Activated CD8-positive, alpha-beta memory T cell treated with anti-CD3 and anti-CD28 coated beads, Interleukin-2, amount 50 U/mL, for 1 hour (primary cell): ENCODE measurements around the gene SINHCAF.
A peak's percentile ranks its signal among the peaks of the same experiment; 100 is the strongest.
"Not testable (repeated sequence)": the region's sequence is repeated elsewhere in the genome, so short reads cannot be mapped to it uniquely, and the experiment has no call there.

Experiments
- DNase-seq: peaks from one replicate; pipeline ENCODE4 v3.0.0-alpha.2; 2020; ENCODE audit errors: extremely low read depth

The SINHCAF gene

GRCh38 chr12:31325877-31326631, at the start of gene SINHCAF:
Gene SINHCAF, minus strand, starts transcription at chr12:31326150. Its CDS starts 27,946 bp downstream, at chr12:31298204.
- DNase-seq = peak; percentile 99

GRCh38 chr12:31375422-31375821, 49.5 kb upstream of the SINHCAF start:
- not testable (repeated sequence) for DNase-seq

GRCh38 chr12:31371256-31371620, 45.3 kb upstream of the SINHCAF start:
- DNase-seq = no peak

- no peak for DNase-seq
Observed at GRCh38 chr12:31370531-31371255, 44.7 kb upstream of the SINHCAF start.

GRCh38 chr12:31369712-31370521, 44.0 kb upstream of the SINHCAF start:
- no peak for DNase-seq

GRCh38 chr12:31368666-31369361, 42.9 kb upstream of the SINHCAF start:
- DNase-seq = no peak

- no peak for DNase-seq
Observed at GRCh38 chr12:31366104-31366621, 40.2 kb upstream of the SINHCAF start.

GRCh38 chr12:31363831-31364230, 37.9 kb upstream of the SINHCAF start:
- no peak for DNase-seq

GRCh38 chr12:31363416-31363809, 37.5 kb upstream of the SINHCAF start:
- no peak for DNase-seq

- DNase-seq = no peak
Observed at GRCh38 chr12:31362759-31363415, 36.9 kb upstream of the SINHCAF start.

- no peak for DNase-seq
Observed at GRCh38 chr12:31362115-31362758, 36.3 kb upstream of the SINHCAF start.

GRCh38 chr12:31361730-31362114, 35.8 kb upstream of the SINHCAF start:
- DNase-seq = no peak

GRCh38 chr12:31355747-31356107, 29.8 kb upstream of the SINHCAF start:
- no peak for DNase-seq

- no peak for DNase-seq
Observed at GRCh38 chr12:31353750-31354708, 28.1 kb upstream of the SINHCAF start.

- no peak for DNase-seq
Observed at GRCh38 chr12:31346267-31346666, 20.3 kb upstream of the SINHCAF start.

GRCh38 chr12:31343139-31343538, 17.2 kb upstream of the SINHCAF start:
- no peak for DNase-seq

GRCh38 chr12:31342286-31342685, 16.3 kb upstream of the SINHCAF start:
- no peak for DNase-seq

- DNase-seq = no peak
Observed at GRCh38 chr12:31339831-31340622, 14.1 kb upstream of the SINHCAF start.

- no peak for DNase-seq
Observed at GRCh38 chr12:31337952-31338351, 12.0 kb upstream of the SINHCAF start.
